WTC11 (cell line): ENCODE results near the gene PAX8. TPM values are rescaled to one million over a fixed set of nuclear protein-coding genes. Genes with fewer than 3 reads are reported as not detected.

Source experiments
- ATAC-seq: fragments of 200-7000 bp; cut with Tn5 transposase; 2 replicates; pipeline ENCODE4 v1.10.0; 2021; ENCODE audit warnings: mild to moderate bottlenecking, moderate library complexity
- CTCF ChIA-PET: fragments of 300-600 bp; sonication (Branson Sonifier 250); formaldehyde crosslinking; loops from one replicate; lab custom pipeline; 2021; ENCODE audit warnings: antibody characterized with exemption; lab: Charles Lee
- POLR2A ChIA-PET: fragments of 350-600 bp; sonication (Branson Sonifier 250); formaldehyde crosslinking; loops from one replicate; lab custom pipeline; 2021; ENCODE audit warnings: antibody characterized with exemption; lab: Charles Lee
- DNase-seq: peaks from one replicate; pipeline ENCODE4 v3.0.0; 2021; ENCODE audit warnings: low spot score
- H3K27ac Mint-ChIP-seq: 2 replicates; pipeline ENCODE4 v1.8.0; 2021; ENCODE audit warnings: mixed read lengths
- H3K27me3 Mint-ChIP-seq: 2 replicates; pipeline ENCODE4 v1.8.0; 2021; ENCODE audit warnings: low read depth, mild to moderate bottlenecking, moderate library complexity, mixed read lengths
- H3K36me3 Mint-ChIP-seq: 2 replicates; pipeline ENCODE4 v1.8.0; 2021; ENCODE audit warnings: mixed read lengths
- H3K4me1 Mint-ChIP-seq: 2 replicates; pipeline ENCODE4 v1.8.0; 2022; ENCODE audit warnings: mixed read lengths
- H3K4me3 Mint-ChIP-seq: 2 replicates; pipeline ENCODE4 v1.8.0; 2021; ENCODE audit warnings: mild to moderate bottlenecking, moderate library complexity, mixed read lengths
- H3K9me3 Mint-ChIP-seq: 2 replicates; pipeline ENCODE4 v1.8.0; 2021; ENCODE audit warnings: mixed read lengths
- ATF3 ChIP-seq: sonication (generic); formaldehyde crosslinking; conservative IDR thresholded peaks from 2 replicates; pipeline ENCODE4 v1.8.1; 2022; ENCODE audit warnings: mild to moderate bottlenecking, missing genetic modification reagents
- FOXP1 ChIP-seq: sonication (generic); formaldehyde crosslinking; IDR thresholded peaks from 2 replicates; pipeline ENCODE4 v1.8.0; 2022; ENCODE audit warnings: missing genetic modification reagents, mild to moderate bottlenecking, moderate library complexity, borderline replicate concordance
- FOXP4 ChIP-seq: sonication (generic); formaldehyde crosslinking; IDR thresholded peaks from 2 replicates; pipeline ENCODE4 v1.8.0; 2022; ENCODE audit warnings: mild to moderate bottlenecking, missing genetic modification reagents
- GTF2I ChIP-seq: fragments of 250-450 bp; sonication (Bioruptor Pico); conservative IDR thresholded peaks from 2 replicates; pipeline ENCODE4 v1.4.0; 2021; ENCODE audit warnings: mild to moderate bottlenecking
- NFATC4 ChIP-seq: fragments of 250-450 bp; sonication (Bioruptor Pico); IDR thresholded peaks from 2 replicates; pipeline ENCODE4 v1.9.0; 2021; ENCODE audit warnings: mild to moderate bottlenecking
- PRDM15 ChIP-seq: sonication (generic); formaldehyde crosslinking; IDR thresholded peaks from 2 replicates; pipeline ENCODE4 v1.8.0; 2022; ENCODE audit warnings: missing genetic modification reagents
- RORB ChIP-seq: fragments of 250-450 bp; sonication (Bioruptor Pico); IDR thresholded peaks from 2 replicates; pipeline ENCODE4 v1.9.0; 2021; ENCODE audit warnings: mild to moderate bottlenecking
- SMAD4 ChIP-seq: sonication (generic); formaldehyde crosslinking; IDR thresholded peaks from 2 replicates; pipeline ENCODE4 v1.8.0; 2022; ENCODE audit warnings: mild to moderate bottlenecking, missing genetic modification reagents
- TEAD1 ChIP-seq: sonication (generic); formaldehyde crosslinking; IDR thresholded peaks from 2 replicates; pipeline ENCODE4 v1.8.0; 2022; ENCODE audit warnings: mild to moderate bottlenecking, missing genetic modification reagents
- ZMAT4 ChIP-seq: fragments of 250-450 bp; sonication (Bioruptor Pico); IDR thresholded peaks from 2 replicates; pipeline ENCODE4 v1.9.0; 2021; ENCODE audit warnings: mild to moderate bottlenecking
- ZNF138 ChIP-seq: sonication (generic); formaldehyde crosslinking; conservative IDR thresholded peaks from 2 replicates; pipeline ENCODE4 v1.8.1; 2022; ENCODE audit warnings: mild to moderate bottlenecking, moderate library complexity, missing genetic modification reagents
- ZNF232 ChIP-seq: sonication (generic); formaldehyde crosslinking; IDR thresholded peaks from 2 replicates; pipeline ENCODE4 v1.8.0; 2022; ENCODE audit warnings: mild to moderate bottlenecking, missing genetic modification reagents
- ZNF317 ChIP-seq: sonication (generic); formaldehyde crosslinking; IDR thresholded peaks from 2 replicates; pipeline ENCODE4 v1.8.1; 2023; ENCODE audit warnings: low read depth, mild to moderate bottlenecking, moderate library complexity, missing genetic modification reagents, borderline replicate concordance
- ZNF416 ChIP-seq: fragments of 250-450 bp; sonication (Bioruptor Pico); IDR thresholded peaks from 2 replicates; pipeline ENCODE4 v1.9.0; 2021; ENCODE audit warnings: mild to moderate bottlenecking, inconsistent platforms
- total RNA-seq: library from RNA; stranded (reverse); gene quantifications from 3 replicates; pipeline ENCODE4 v1.2.3, GENCODE V29; 2021
- TF ChIP-seq, protein P1 (sequence below): sonication (generic); formaldehyde crosslinking; IDR thresholded peaks from 2 replicates; pipeline ENCODE4 v1.8.1; 2023; ENCODE audit warnings: mild to moderate bottlenecking, moderate library complexity, missing genetic modification reagents
- TF ChIP-seq, protein P2 (sequence below): sonication (generic); formaldehyde crosslinking; IDR thresholded peaks from 2 replicates; pipeline ENCODE4 v1.8.0; 2022; ENCODE audit warnings: mild to moderate bottlenecking, missing genetic modification reagents
- TF ChIP-seq, protein P3 (sequence below): sonication (generic); formaldehyde crosslinking; IDR thresholded peaks from 2 replicates; pipeline ENCODE4 v1.8.1; 2023; ENCODE audit warnings: mild to moderate bottlenecking, missing genetic modification reagents, moderate library complexity
- TF ChIP-seq, protein P4 (sequence below): fragments of 250-450 bp; sonication (Bioruptor Pico); IDR thresholded peaks from 2 replicates; pipeline ENCODE4 v1.9.0; 2021; ENCODE audit warnings: mild to moderate bottlenecking, borderline replicate concordance

PAX8 gene
- total RNA-seq, 1 experiment from 2014 or later, result 0.35 TPM

DNA sequence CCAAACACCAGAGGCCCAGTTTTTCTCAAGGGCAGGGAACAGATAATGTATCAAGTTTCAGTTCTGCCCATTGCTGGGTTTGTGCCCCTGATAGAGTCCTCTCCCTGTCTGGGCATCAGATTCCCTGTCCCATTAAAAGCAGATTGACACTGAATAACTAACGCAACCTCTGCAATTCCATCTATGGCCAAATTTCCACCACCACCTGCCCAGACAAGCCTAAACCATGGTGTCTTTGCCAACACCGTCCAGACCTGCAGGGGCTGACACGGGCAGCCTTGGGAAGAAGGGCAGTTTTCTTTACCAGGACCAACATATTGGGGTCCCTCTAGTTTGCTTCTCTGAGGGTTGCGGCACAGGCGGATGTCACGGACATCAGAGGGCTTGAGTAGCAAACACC, 26.4 kb upstream of the PAX8 start:
- ChIA-PET POLR2A (no interaction called here), CTCF (no interaction called here)
- TF ChIP-seq, protein P1, sequence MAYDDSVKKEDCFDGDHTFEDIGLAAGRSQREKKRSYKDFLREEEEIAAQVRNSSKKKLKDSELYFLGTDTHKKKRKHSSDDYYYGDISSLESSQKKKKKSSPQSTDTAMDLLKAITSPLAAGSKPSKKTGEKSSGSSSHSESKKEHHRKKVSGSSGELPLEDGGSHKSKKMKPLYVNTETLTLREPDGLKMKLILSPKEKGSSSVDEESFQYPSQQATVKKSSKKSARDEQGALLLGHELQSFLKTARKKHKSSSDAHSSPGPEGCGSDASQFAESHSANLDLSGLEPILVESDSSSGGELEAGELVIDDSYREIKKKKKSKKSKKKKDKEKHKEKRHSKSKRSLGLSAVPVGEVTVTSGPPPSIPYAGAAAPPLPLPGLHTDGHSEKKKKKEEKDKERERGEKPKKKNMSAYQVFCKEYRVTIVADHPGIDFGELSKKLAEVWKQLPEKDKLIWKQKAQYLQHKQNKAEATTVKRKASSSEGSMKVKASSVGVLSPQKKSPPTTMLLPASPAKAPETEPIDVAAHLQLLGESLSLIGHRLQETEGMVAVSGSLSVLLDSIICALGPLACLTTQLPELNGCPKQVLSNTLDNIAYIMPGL (CRISPR knock-in tag), result no peak
- TF ChIP-seq ZNF317 (CRISPR knock-in tag), result no peak
- no peak for TF ChIP-seq ZNF416
- TF ChIP-seq ZNF138 (CRISPR knock-in tag), result no peak
- TF ChIP-seq ATF3 (CRISPR knock-in tag), result no peak
- TF ChIP-seq, protein P2, sequence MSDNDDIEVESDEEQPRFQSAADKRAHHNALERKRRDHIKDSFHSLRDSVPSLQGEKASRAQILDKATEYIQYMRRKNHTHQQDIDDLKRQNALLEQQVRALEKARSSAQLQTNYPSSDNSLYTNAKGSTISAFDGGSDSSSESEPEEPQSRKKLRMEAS (CRISPR knock-in tag), result no peak
- no peak for TF ChIP-seq FOXP1 (CRISPR knock-in tag)
- TF ChIP-seq NFATC4, result no peak
- no peak for TF ChIP-seq ZMAT4 (CRISPR knock-in tag)
- TF ChIP-seq TEAD1 (CRISPR knock-in tag), result no peak
- TF ChIP-seq FOXP4 (CRISPR knock-in tag), result no peak
- no peak for TF ChIP-seq ZNF232 (CRISPR knock-in tag)
- no peak for TF ChIP-seq GTF2I (CRISPR knock-in tag)
- no peak for TF ChIP-seq PRDM15 (CRISPR knock-in tag)
- TF ChIP-seq RORB (CRISPR knock-in tag), result no peak
- TF ChIP-seq, protein P3, sequence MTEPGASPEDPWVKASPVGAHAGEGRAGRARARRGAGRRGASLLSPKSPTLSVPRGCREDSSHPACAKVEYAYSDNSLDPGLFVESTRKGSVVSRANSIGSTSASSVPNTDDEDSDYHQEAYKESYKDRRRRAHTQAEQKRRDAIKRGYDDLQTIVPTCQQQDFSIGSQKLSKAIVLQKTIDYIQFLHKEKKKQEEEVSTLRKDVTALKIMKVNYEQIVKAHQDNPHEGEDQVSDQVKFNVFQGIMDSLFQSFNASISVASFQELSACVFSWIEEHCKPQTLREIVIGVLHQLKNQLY (CRISPR knock-in tag), result no peak
- TF ChIP-seq, protein P4, sequence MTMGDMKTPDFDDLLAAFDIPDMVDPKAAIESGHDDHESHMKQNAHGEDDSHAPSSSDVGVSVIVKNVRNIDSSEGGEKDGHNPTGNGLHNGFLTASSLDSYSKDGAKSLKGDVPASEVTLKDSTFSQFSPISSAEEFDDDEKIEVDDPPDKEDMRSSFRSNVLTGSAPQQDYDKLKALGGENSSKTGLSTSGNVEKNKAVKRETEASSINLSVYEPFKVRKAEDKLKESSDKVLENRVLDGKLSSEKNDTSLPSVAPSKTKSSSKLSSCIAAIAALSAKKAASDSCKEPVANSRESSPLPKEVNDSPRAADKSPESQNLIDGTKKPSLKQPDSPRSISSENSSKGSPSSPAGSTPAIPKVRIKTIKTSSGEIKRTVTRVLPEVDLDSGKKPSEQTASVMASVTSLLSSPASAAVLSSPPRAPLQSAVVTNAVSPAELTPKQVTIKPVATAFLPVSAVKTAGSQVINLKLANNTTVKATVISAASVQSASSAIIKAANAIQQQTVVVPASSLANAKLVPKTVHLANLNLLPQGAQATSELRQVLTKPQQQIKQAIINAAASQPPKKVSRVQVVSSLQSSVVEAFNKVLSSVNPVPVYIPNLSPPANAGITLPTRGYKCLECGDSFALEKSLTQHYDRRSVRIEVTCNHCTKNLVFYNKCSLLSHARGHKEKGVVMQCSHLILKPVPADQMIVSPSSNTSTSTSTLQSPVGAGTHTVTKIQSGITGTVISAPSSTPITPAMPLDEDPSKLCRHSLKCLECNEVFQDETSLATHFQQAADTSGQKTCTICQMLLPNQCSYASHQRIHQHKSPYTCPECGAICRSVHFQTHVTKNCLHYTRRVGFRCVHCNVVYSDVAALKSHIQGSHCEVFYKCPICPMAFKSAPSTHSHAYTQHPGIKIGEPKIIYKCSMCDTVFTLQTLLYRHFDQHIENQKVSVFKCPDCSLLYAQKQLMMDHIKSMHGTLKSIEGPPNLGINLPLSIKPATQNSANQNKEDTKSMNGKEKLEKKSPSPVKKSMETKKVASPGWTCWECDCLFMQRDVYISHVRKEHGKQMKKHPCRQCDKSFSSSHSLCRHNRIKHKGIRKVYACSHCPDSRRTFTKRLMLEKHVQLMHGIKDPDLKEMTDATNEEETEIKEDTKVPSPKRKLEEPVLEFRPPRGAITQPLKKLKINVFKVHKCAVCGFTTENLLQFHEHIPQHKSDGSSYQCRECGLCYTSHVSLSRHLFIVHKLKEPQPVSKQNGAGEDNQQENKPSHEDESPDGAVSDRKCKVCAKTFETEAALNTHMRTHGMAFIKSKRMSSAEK (CRISPR knock-in tag), result no peak
- no peak for TF ChIP-seq SMAD4 (CRISPR knock-in tag)
- Mint-ChIP-seq H3K9me3 (no peaks in the 10 kb centered on the region), H3K36me3 (no peaks in the 10 kb centered on the region), H3K4me3 (no peak overlapping the region), H3K4me1 (peaks cover 12% of the 10 kb centered on the region), H3K27ac (no peak overlapping the region), H3K27me3 (peaks cover 13% of the 10 kb centered on the region)
- ATAC-seq (no peak), DNase-seq (no peak)
